Mesendoderm (in vitro differentiated cells): ENCODE data around the gene TTC23.

ENCODE experiments used
- DNase-seq: peaks from one replicate; pipeline ENCODE4 v3.0.0; 2013
- H2AK5ac ChIP-seq: 2 replicates; pipeline ENCODE4 v1.6.1; 2013; ENCODE audit warnings: low read length, inconsistent platforms
- H2BK120ac ChIP-seq: 2 replicates; pipeline ENCODE4 v1.6.1; 2013; ENCODE audit warnings: low read depth, mild to moderate bottlenecking, low read length, moderate library complexity, mixed read lengths
- H2BK15ac ChIP-seq: replicated peaks from 2 replicates; pipeline ENCODE4 v1.6.1; 2013; ENCODE audit warnings: low read depth, mild to moderate bottlenecking, moderate library complexity
- H2BK5ac ChIP-seq: 2 replicates; pipeline ENCODE4 v1.6.1; 2013; ENCODE audit warnings: low read length, inconsistent platforms
- H3K18ac ChIP-seq: 2 replicates; pipeline ENCODE4 v1.6.1; 2013; ENCODE audit warnings: mild to moderate bottlenecking, low read length, mixed read lengths
- H3K23ac ChIP-seq: one replicate; pipeline ENCODE4 v1.6.1; 2013; ENCODE audit warnings: low read length
- H3K27ac ChIP-seq: 2 replicates; pipeline ENCODE4 v1.5.1; 2013; ENCODE audit warnings: low read depth, mild to moderate bottlenecking, inconsistent platforms, low read length, moderate library complexity
- H3K27me3 ChIP-seq: 2 replicates; pipeline ENCODE4 v1.6.1; 2013; ENCODE audit warnings: low read length, control low read depth, mild to moderate bottlenecking, inconsistent platforms; ENCODE audit not compliant: insufficient read depth, poor library complexity
- H3K36me3 ChIP-seq: 2 replicates; pipeline ENCODE4 v1.6.1; 2013; ENCODE audit warnings: low read length, inconsistent platforms; ENCODE audit not compliant: control insufficient read depth, insufficient read depth
- H3K4ac ChIP-seq: one replicate; pipeline ENCODE4 v1.6.1; 2013; ENCODE audit warnings: low read depth, mild to moderate bottlenecking, low read length, moderate library complexity
- H3K4me1 ChIP-seq: 2 replicates; pipeline ENCODE4 v1.6.1; 2013; ENCODE audit warnings: low read depth, low read length, inconsistent platforms; ENCODE audit not compliant: control insufficient read depth
- H3K4me2 ChIP-seq: 2 replicates; pipeline ENCODE4 v1.6.1; 2013; ENCODE audit warnings: low read length
- H3K4me3 ChIP-seq: 2 replicates; pipeline ENCODE4 v1.5.1; 2013; ENCODE audit warnings: mild to moderate bottlenecking, low read length
- H3K56ac ChIP-seq: one replicate; pipeline ENCODE4 v1.6.1; 2013; ENCODE audit warnings: low read length
- H3K79me1 ChIP-seq: 2 replicates; pipeline ENCODE4 v1.6.1; 2013; ENCODE audit warnings: low read length, inconsistent platforms
- H3K79me2 ChIP-seq: 2 replicates; pipeline ENCODE4 v1.6.1; 2013; ENCODE audit warnings: mild to moderate bottlenecking, low read length; ENCODE audit not compliant: control insufficient read depth, insufficient read depth
- H3K9ac ChIP-seq: 2 replicates; pipeline ENCODE4 v1.6.1; 2013; ENCODE audit warnings: low read length, inconsistent platforms
- H4K5ac ChIP-seq: one replicate; pipeline ENCODE4 v1.6.1; 2013; ENCODE audit warnings: low read length
- H4K8ac ChIP-seq: one replicate; pipeline ENCODE4 v1.6.1; 2013; ENCODE audit warnings: low read depth, mild to moderate bottlenecking, control low read depth, low read length, moderate library complexity
- WGBS: extraction: QIAGEN DNeasy Blood & Tissue Kit; methylation state at CpG from one replicate; pipeline ENCODE4 v1.1.7; 2013; ENCODE audit warnings: low lambda C conversion rate, missing lambda C conversion rate; ENCODE audit not compliant: insufficient coverage; ENCODE audit errors: extremely low coverage; 5-methylcytosine and 5-hydroxymethylcytosine counted together

TTC23 gene

GRCh38 chr15:99167201-99167600 lies 82.2 kb downstream of the TTC23 start:
- Histone ChIP-seq H2BK15ac (no peak overlapping the region), H3K4me3 (no peak overlapping the region), H3K56ac (no peak overlapping the region), H3K27me3 (no peaks in the 10 kb centered on the region), H3K4me1 (no peaks in the 10 kb centered on the region), H3K18ac (no peak overlapping the region), H3K79me1 (no peaks in the 10 kb centered on the region), H2AK5ac (no peak overlapping the region), H3K27ac (no peak overlapping the region), H3K79me2 (no peaks in the 10 kb centered on the region), H3K23ac (no peak overlapping the region), H3K36me3 (no peaks in the 10 kb centered on the region), H3K4ac (no peak overlapping the region), H3K9ac (no peak overlapping the region), H4K8ac (no peak overlapping the region), H2BK120ac (no peak overlapping the region), H2BK5ac (no peak overlapping the region), H4K5ac (no peak overlapping the region), H3K4me2 (no peak overlapping the region)
- no CpG with 5 or more reads among the region's 5 CpGs for WGBS
- no peak for DNase-seq

GRCh38 chr15:99165956-99166689 lies 83.3 kb downstream of the TTC23 start:
- no CpG with 5 or more reads among the region's 23 CpGs for WGBS
- no peaks in the 10 kb centered on the region for H3K79me1 ChIP-seq
- H3K4me3 ChIP-seq: no peak overlapping the region
- H3K36me3 ChIP-seq: no peaks in the 10 kb centered on the region
- H2BK15ac ChIP-seq: no peak overlapping the region
- H2BK5ac ChIP-seq: no peak overlapping the region
- H3K23ac ChIP-seq: no peak overlapping the region
- H3K18ac ChIP-seq: no peak overlapping the region
- no peak overlapping the region for H3K27ac ChIP-seq
- no peak overlapping the region for H4K8ac ChIP-seq
- no peak overlapping the region for H2BK120ac ChIP-seq
- H4K5ac ChIP-seq: no peak overlapping the region
- no peaks in the 10 kb centered on the region for H3K79me2 ChIP-seq
- H3K56ac ChIP-seq: no peak overlapping the region
- DNase-seq: no peak
- H3K27me3 ChIP-seq: no peaks in the 10 kb centered on the region
- H3K4ac ChIP-seq: no peak overlapping the region
- no peak overlapping the region for H3K9ac ChIP-seq
- no peaks in the 10 kb centered on the region for H3K4me1 ChIP-seq
- no peak overlapping the region for H2AK5ac ChIP-seq
- H3K4me2 ChIP-seq: no peak overlapping the region

DNA sequence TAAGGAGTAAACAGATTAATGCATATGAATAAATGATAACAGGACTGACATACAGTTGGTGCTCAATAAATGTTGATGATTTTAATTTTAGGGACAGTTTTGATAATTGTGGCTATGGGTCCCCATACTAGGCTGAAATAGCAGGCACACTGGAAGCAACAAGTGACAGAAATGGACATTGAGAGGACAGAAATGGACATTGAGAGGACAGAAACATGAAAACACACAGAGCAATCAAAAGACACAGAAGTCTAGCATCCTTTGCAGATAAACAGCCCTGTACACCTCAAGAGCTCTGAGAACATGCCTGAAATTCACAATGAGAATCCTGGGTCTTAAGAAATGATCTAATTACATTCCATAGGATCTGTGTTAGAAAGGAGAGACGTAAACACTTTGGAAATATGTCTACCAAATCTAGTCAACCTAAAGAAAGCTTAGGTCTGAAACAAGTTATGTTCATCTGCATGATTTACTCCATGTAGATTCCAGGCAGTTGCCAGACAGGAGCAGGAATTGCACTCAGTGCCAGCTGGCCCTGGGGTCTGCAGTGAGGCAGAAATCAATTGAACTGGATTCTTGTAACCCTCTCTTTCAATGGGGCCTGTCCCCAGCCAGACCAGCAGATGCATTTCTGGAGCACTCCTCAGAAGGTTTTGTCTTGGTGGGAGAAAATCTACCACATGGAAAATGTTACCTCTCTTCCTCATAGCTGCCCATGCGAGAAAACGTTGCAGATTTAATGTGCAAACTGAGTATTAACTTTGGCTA lies 84.2 kb downstream of the TTC23 start:
- no peak overlapping the region for H2BK5ac ChIP-seq
- no peak overlapping the region for H4K5ac ChIP-seq
- H3K79me2 ChIP-seq: no peaks in the 10 kb centered on the region
- no peaks in the 10 kb centered on the region for H3K27me3 ChIP-seq
- H3K23ac ChIP-seq: no peak overlapping the region
- no peak overlapping the region for H3K4me3 ChIP-seq
- H3K4me1 ChIP-seq: no peaks in the 10 kb centered on the region
- no peaks in the 10 kb centered on the region for H3K36me3 ChIP-seq
- no peak overlapping the region for H3K4me2 ChIP-seq
- H3K4ac ChIP-seq: no peak overlapping the region
- DNase-seq: no peak
- H3K56ac ChIP-seq: no peak overlapping the region
- H3K18ac ChIP-seq: no peak overlapping the region
- no peak overlapping the region for H3K9ac ChIP-seq
- WGBS: no CpG with 5 or more reads among the region's 3 CpGs
- H3K79me1 ChIP-seq: no peaks in the 10 kb centered on the region
- no peak overlapping the region for H2BK120ac ChIP-seq
- H4K8ac ChIP-seq: no peak overlapping the region
- H2AK5ac ChIP-seq: no peak overlapping the region
- H2BK15ac ChIP-seq: no peak overlapping the region
- no peak overlapping the region for H3K27ac ChIP-seq

DNA sequence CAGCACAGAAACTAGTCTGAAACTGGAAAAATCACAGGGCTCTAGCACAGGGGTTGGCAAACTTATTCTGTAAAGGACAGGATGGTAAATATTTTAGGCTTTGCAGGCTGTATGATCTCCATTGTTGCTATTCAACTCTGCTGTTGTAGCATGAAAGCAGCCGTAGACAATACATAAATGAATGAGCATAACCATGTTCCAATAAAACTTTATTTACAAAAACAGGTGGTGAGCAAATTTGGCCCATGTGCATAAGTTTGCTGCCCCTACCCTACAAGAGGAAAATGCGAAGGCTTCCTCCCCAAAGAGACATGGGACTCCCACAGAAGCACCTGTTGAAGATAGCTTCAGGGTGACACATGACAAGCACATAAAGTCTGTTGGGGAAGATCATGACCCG lies 85.3 kb downstream of the TTC23 start:
- Histone ChIP-seq H2BK120ac (no peak overlapping the region), H3K18ac (no peak overlapping the region), H3K36me3 (no peaks in the 10 kb centered on the region), H3K79me2 (no peaks in the 10 kb centered on the region), H3K56ac (no peak overlapping the region), H2BK15ac (no peak overlapping the region), H3K4ac (no peak overlapping the region), H3K4me1 (no peaks in the 10 kb centered on the region), H4K5ac (no peak overlapping the region), H3K4me3 (no peak overlapping the region), H3K79me1 (no peaks in the 10 kb centered on the region), H3K9ac (no peak overlapping the region), H2AK5ac (no peak overlapping the region), H3K27me3 (no peaks in the 10 kb centered on the region), H4K8ac (no peak overlapping the region), H3K27ac (no peak overlapping the region), H3K23ac (no peak overlapping the region), H3K4me2 (no peak overlapping the region), H2BK5ac (no peak overlapping the region)
- DNase-seq: no peak
- no CpG with 5 or more reads among the region's 3 CpGs for WGBS

DNA sequence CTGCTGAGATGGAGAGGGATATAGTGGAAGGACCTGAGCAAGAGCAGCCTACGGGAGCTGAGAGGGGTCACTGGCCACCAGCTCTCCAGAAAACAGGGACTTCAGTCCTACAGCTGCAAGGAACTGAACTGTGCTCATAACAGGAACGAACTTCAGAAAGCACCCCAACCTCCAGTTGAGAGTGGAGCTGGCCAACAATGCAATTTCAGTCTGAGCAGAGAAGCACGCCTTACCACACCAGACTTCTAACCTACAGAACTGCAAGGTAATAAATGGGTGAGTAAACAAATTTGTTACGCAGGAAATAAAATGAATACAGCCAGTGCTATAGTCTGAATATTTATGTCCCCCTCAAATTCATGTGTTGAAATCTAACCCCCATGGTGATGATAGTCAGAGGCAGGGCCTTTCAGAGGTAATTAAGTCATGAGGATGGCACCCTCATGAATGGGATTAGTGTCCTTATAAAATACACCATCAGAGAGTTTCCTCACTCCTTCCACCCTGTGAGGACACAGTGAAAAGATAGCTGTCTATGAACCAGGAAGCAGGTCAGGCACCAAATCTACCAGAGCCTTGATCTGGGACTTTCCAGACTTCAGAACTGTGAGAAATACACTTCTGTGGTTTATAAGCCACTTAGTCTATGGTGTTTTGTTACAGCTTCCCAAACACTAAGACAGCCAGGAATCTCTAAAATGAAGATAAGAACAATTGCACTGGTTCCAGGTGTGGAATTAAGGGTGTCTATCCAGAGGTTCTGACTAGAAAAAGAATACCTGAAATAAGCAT lies 85.9 kb downstream of the TTC23 start:
- no peak overlapping the region for H3K23ac ChIP-seq
- no peak overlapping the region for H2BK120ac ChIP-seq
- H3K9ac ChIP-seq: no peak overlapping the region
- H2AK5ac ChIP-seq: no peak overlapping the region
- no peak for DNase-seq
- H3K56ac ChIP-seq: no peak overlapping the region
- no peaks in the 10 kb centered on the region for H3K79me2 ChIP-seq
- no peak overlapping the region for H3K27ac ChIP-seq
- H3K18ac ChIP-seq: no peak overlapping the region
- no CpG with 5 or more reads among the region's 4 CpGs for WGBS
- H3K4me1 ChIP-seq: no peaks in the 10 kb centered on the region
- no peaks in the 10 kb centered on the region for H3K79me1 ChIP-seq
- H2BK15ac ChIP-seq: no peak overlapping the region
- H3K4me3 ChIP-seq: no peak overlapping the region
- no peak overlapping the region for H4K8ac ChIP-seq
- no peaks in the 10 kb centered on the region for H3K27me3 ChIP-seq
- no peak overlapping the region for H4K5ac ChIP-seq
- no peak overlapping the region for H3K4ac ChIP-seq
- H3K36me3 ChIP-seq: no peaks in the 10 kb centered on the region
- H2BK5ac ChIP-seq: no peak overlapping the region
- no peak overlapping the region for H3K4me2 ChIP-seq
